Endodermal cell (in vitro differentiated cells): Measurements from ENCODE around the gene SLC25A6. TPM values are rescaled to one million over a fixed set of nuclear protein-coding genes. Genes with fewer than 3 reads are reported as not detected.

Source experiments
- DNase-seq: peaks from one replicate; pipeline ENCODE4 v3.0.0-alpha.2; 2017
- H3K27ac ChIP-seq: 2 replicates; pipeline ENCODE4 v1.5.1; 2013; ENCODE audit warnings: mild to moderate bottlenecking, low read depth, low read length, moderate library complexity
- H3K27me3 ChIP-seq: 2 replicates; pipeline ENCODE4 v1.6.1; 2013; ENCODE audit warnings: mild to moderate bottlenecking, low read length, moderate library complexity; ENCODE audit not compliant: insufficient read depth, control insufficient read depth, poor library complexity, severe bottlenecking
- H3K36me3 ChIP-seq: 2 replicates; pipeline ENCODE4 v1.7.0; 2013; ENCODE audit warnings: mild to moderate bottlenecking, low read length, moderate library complexity; ENCODE audit not compliant: control insufficient read depth, insufficient read depth
- H3K4me1 ChIP-seq: one replicate; pipeline ENCODE4 v1.7.0; 2013; ENCODE audit warnings: low read length; ENCODE audit not compliant: control insufficient read depth, insufficient read depth
- H3K4me3 ChIP-seq: 2 replicates; pipeline ENCODE4 v1.5.1; 2013; ENCODE audit warnings: mild to moderate bottlenecking, low read length, moderate library complexity
- H3K9ac ChIP-seq: 2 replicates; pipeline ENCODE4 v1.6.1; 2013; ENCODE audit warnings: mild to moderate bottlenecking, low read length, moderate library complexity; ENCODE audit not compliant: poor library complexity, severe bottlenecking; ENCODE audit errors: extremely low read depth
- H3K9me3 ChIP-seq: 2 replicates; pipeline ENCODE4 v1.6.1; 2013; ENCODE audit warnings: mild to moderate bottlenecking, low read length, moderate library complexity; ENCODE audit not compliant: control insufficient read depth
- H3K27ac Mint-ChIP-seq: 2 replicates; pipeline ENCODE4 v1.8.0; 2020; ENCODE audit warnings: mixed read lengths
- H3K27me3 Mint-ChIP-seq: 2 replicates; pipeline ENCODE4 v1.8.0; 2021; ENCODE audit warnings: mild to moderate bottlenecking, mixed read lengths; ENCODE audit not compliant: insufficient read depth
- H3K36me3 Mint-ChIP-seq: 2 replicates; pipeline ENCODE4 v1.8.0; 2020; ENCODE audit warnings: low read depth, mixed read lengths
- H3K4me1 Mint-ChIP-seq: 2 replicates; pipeline ENCODE4 v1.8.0; 2020; ENCODE audit warnings: mixed read lengths
- H3K4me3 Mint-ChIP-seq: 2 replicates; pipeline ENCODE4 v1.8.0; 2020; ENCODE audit warnings: mild to moderate bottlenecking, moderate library complexity, mixed read lengths
- H3K9me3 Mint-ChIP-seq: 2 replicates; pipeline ENCODE4 v1.8.0; 2020; ENCODE audit warnings: mild to moderate bottlenecking, mixed read lengths
- CTCF ChIP-seq: fragments of 200-600 bp; sonication (generic); conservative IDR thresholded peaks from 2 replicates; pipeline ENCODE4 v1.5.0; 2021; ENCODE audit warnings: antibody characterized with exemption, mild to moderate bottlenecking
- WGBS, 2 experiments: methylation state at CpG; one replicate each; pipeline versions ENCODE4 v1.1.5 to v1.1.7; 2013; ENCODE audit warnings: missing lambda C conversion rate in 2 of 2, mixed read lengths in 1 of 2; ENCODE audit not compliant: insufficient coverage in 1 of 2, insufficient read length in 1 of 2; 5-methylcytosine and 5-hydroxymethylcytosine counted together
- total RNA-seq, 2 donors: library from RNA; stranded (reverse); fragmentation: NEBNext Ultra II Directional in 1 of 2; extraction: Animal tissue kit (Norgen Biotek cat#: 25700) in 1 of 2; gene quantifications; 2 replicates in 1 of 2; 3 replicates in 1 of 2; pipeline ENCODE4 v1.2.1, GENCODE V29; 2021

Gene SLC25A6
- total RNA-seq, 2 donors from 2014 or later: 424 to 429 TPM

GRCh38 chrX:1336948-1337779 is 54.7 kb downstream of the SLC25A6 start:
- H3K27ac Mint-ChIP-seq: no peak overlapping the region
- Histone ChIP-seq H3K4me3 (no peak overlapping the region), H3K4me1 (no peaks in the 10 kb centered on the region), H3K36me3 (no peaks in the 10 kb centered on the region), H3K27ac (no peak overlapping the region), H3K9ac (no peak overlapping the region), H3K27me3 (no peaks in the 10 kb centered on the region), H3K9me3 (peaks cover 10% of the 10 kb centered on the region)
- H3K4me1 Mint-ChIP-seq: no peaks in the 10 kb centered on the region
- no peak for DNase-seq
- WGBS, 2 experiments: 90 to 94% methylated on average over 12 to 15 of the region's 18 CpGs
- no peak for TF ChIP-seq CTCF
- H3K4me3 Mint-ChIP-seq: no peak overlapping the region
- peaks cover 33% of the 10 kb centered on the region for H3K9me3 Mint-ChIP-seq
- H3K36me3 Mint-ChIP-seq: no peaks in the 10 kb centered on the region
- H3K27me3 Mint-ChIP-seq: no peaks in the 10 kb centered on the region

GRCh38 chrX:1336331-1336943 is 55.5 kb downstream of the SLC25A6 start, which contains the start of gene IL3RA:
Gene IL3RA (plus strand): TSS chrX:1336785. CDS start chrX:1341766, 4,981 bp downstream.
- Mint-ChIP-seq H3K36me3 (no peaks in the 10 kb centered on the region), H3K4me3 (no peak within 1 kb of the TSS), H3K27me3 (no peaks in the 10 kb centered on the region), H3K9me3 (peaks cover 26% of the 10 kb centered on the region), H3K27ac (no peak within 1 kb of the TSS), H3K4me1 (no peaks in the 10 kb centered on the region)
- H3K9ac ChIP-seq: no peak within 1 kb of the TSS
- 73 to 83% methylated on average over 7 to 14 of the region's 14 CpGs for WGBS, 2 experiments
- no peak within 1 kb of the TSS for H3K4me3 ChIP-seq
- H3K27me3 ChIP-seq: no peaks in the 10 kb centered on the region
- no peak for TF ChIP-seq CTCF
- no peaks in the 10 kb centered on the region for H3K36me3 ChIP-seq
- H3K4me1 ChIP-seq: no peaks in the 10 kb centered on the region
- no peak for DNase-seq
- no peak within 1 kb of the TSS for H3K27ac ChIP-seq
- peaks cover 10% of the 10 kb centered on the region for H3K9me3 ChIP-seq

Other genes with a start within 250 kb of the SLC25A6 start
- gene CRLF2, start 179.5 kb downstream of the SLC25A6 start, total RNA-seq: not detected
- 1 to 10 TPM; 5.0 to 6.9 TPM for gene CSF2RA, start 123.3 kb downstream of the SLC25A6 start, total RNA-seq
- gene IL3RA, start 55.3 kb downstream of the SLC25A6 start, total RNA-seq: not detected
- 10 to 100 TPM; 46.7 to 80.9 TPM for gene ASMTL, start 60.8 kb upstream of the SLC25A6 start, total RNA-seq
- not detected for gene P2RY8, start 145.1 kb upstream of the SLC25A6 start, total RNA-seq
- 10 to 100 TPM; 42.2 to 50.9 TPM for gene AKAP17A, start 199.5 kb upstream of the SLC25A6 start, total RNA-seq
- gene ASMT, start 222.9 kb upstream of the SLC25A6 start, total RNA-seq: not detected